GM12891 (cell line): ENCODE results near the gene NFATC4.

Source experiments
- DNase-seq: peaks from one replicate; pipeline ENCODE4 v3.0.0; 2011; ENCODE audit warnings: low spot score; ENCODE audit not compliant: insufficient read length
- FAIRE-seq: peaks from 2 replicates; lab custom pipeline; 2011; peaks lifted over from hg19 to GRCh38; lab: Jason Lieb, UNC
- PAX5 ChIP-seq: IDR thresholded peaks from 2 replicates; pipeline ENCODE4 v1.6.1; 2011; ENCODE audit warnings: low read length, moderate library complexity, mild to moderate bottlenecking; ENCODE audit not compliant: insufficient read depth, severe bottlenecking
- POLR2A ChIP-seq: IDR thresholded peaks from 2 replicates; pipeline ENCODE4 v1.6.1; 2011; ENCODE audit warnings: low read depth, low read length, control low read depth
- POLR2AphosphoS5 ChIP-seq: IDR thresholded peaks from 2 replicates; pipeline ENCODE4 v1.6.1; 2011; ENCODE audit warnings: low read depth, low read length, control low read depth
- POU2F2 ChIP-seq: IDR thresholded peaks from 2 replicates; pipeline ENCODE4 v1.6.1; 2011; ENCODE audit warnings: low read depth, mild to moderate bottlenecking, control low read depth, low read length, moderate library complexity
- SPI1 ChIP-seq: IDR thresholded peaks from 2 replicates; pipeline ENCODE4 v1.6.1; 2011; ENCODE audit warnings: low read depth, low read length, control low read depth
- TAF1 ChIP-seq: IDR thresholded peaks from 2 replicates; pipeline ENCODE4 v1.6.1; 2011; ENCODE audit warnings: low read depth, low read length, control low read depth

Gene NFATC4

DNA sequence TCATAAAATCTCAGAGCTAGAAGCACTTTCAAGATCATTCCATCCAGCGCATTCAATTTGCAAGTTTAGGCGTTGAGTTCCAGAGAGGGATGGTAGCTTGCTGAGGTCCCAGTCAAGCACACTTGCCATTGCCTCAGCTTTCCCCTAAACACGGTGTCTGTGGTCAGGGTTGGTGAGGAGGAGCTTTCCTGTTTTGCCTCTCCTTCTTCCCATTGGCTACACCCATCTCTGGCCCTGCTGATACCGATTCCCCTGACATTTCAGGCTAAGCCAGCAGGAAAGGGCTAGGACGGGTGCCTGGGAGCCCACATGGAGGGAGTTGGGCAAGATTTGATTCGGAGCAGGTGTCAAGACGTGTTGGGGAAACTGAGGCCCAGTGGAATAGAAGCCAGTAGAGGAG, 9.1 kb downstream of the NFATC4 start:
- TF ChIP-seq TAF1 (no peak), PAX5 (no peak)
- DNase-seq: no peak
- FAIRE-seq: no peak

GRCh38 chr14:24377657-24378056, 9.7 kb downstream of the NFATC4 start:
- TF ChIP-seq TAF1 (no peak), POLR2A (no peak), POU2F2 (no peak), SPI1 (no peak), POLR2AphosphoS5 (no peak), PAX5 (no peak)
- FAIRE-seq: peak; percentile 16
- DNase-seq: no peak

DNA sequence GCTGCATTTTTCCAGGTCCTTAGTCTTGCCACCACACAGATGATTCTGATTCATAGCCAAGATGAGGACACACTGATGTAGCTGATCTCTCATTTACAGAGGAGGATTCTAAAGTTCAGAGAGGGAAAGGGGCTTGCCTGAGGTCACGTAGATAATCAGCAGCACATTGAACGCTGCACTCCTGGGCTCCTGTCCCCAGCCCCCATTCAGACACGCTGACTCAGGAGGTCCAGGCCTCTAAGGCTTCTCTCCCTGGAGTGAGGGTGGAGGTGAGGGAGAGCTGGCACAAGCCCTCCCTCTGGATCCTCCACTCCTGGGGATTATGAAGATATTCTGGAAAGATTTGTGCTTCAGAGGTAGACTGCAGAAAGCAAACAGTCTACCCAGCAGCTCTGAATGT, 10.3 kb downstream of the NFATC4 start:
- no peak for DNase-seq
- FAIRE-seq: no peak
- TF ChIP-seq POLR2AphosphoS5 (no peak), PAX5 (no peak), POU2F2 (no peak), POLR2A (no peak), TAF1 (no peak), SPI1 (no peak)

DNA sequence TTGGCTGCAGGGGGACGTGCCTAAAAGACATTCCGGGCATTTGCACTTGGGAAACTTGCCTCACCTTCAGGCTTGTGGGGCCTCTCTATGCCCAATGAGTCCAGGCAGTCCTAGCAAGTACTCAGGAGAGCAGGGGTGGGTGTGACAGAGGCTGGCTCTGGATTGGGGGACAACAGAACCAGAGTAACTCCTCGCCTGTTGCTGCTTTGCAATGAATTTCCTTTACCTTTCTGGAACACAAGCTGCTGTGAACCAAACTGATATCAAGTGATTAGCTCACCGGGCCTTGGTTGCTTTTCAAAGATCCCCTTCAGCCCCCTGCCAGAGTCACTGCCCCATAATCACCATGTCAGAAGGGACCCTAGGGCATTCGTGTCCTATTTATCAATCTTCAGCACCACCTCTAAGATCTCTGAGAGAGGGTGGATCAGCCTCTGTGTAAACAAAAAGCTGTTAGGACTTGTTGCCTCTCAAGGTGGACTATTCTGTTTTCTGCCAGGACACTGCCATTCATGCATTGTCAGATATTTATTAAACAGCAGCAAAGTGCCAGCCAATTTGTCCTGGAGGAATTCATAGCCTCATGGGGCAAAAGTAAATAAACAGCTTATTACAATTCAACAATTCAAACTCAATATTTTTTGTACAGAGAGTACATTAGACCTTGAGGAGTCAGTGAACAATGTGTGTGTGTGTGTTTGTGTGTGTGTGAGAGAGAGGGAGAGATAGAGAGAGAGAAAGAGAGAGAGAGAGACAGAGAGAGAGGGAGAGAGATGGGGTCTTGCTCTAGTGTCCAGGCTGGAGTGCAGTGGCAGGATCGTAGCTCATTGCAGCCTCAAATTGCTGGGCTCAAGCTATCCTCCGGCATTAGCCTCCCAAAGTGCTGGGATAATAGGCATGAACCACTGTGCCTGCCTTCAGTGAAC, 11.3 kb downstream of the NFATC4 start:
- DNase-seq (no peak), FAIRE-seq (no peak)
- TF ChIP-seq POU2F2: no peak
- TF ChIP-seq SPI1: no peak
- no peak for TF ChIP-seq POLR2AphosphoS5
- no peak for TF ChIP-seq TAF1
- TF ChIP-seq POLR2A: no peak
- no peak for TF ChIP-seq PAX5

DNA sequence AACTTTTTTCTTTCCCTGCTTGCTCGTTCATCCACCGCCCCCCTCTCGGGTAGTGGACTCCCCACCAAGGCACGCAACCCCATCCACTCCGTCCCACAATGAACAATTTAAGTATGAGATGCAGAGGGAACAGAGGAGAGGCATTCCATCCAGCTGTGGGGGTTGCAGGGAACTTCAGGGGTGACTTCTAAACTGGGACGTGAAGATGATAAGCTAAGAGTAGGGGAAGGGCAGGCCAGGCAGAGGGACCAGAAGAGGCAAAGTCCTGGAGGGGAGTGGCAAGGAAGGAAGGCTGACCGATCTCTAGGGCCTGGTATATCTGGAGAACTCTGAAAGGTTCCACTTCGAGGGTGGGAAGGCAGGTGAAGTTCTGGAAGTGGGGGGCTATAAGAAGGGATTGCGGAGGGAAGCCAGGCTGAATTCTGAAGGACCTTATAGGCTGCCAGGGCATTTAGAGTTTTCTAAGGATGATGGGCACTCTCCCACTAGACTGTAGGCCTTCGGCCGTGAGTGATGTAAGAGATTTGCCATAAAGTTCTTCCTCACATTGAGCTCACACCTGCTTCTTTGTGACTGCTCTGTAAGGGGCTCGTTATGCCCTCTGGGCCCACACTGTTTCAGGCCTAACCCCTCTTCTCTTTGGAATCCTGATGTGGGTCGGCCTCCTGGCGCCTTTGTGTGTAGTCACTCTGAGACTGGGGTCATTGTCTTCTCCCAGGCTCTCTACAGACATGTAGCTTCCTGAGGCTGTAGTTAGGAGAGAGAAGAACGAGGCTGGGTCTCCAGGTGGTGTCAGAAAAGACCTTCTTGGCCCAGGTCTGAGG, 12.1 kb downstream of the NFATC4 start:
- no peak for DNase-seq
- FAIRE-seq: no peak
- TF ChIP-seq POU2F2 (no peak), POLR2A (no peak), POLR2AphosphoS5 (no peak)

- TF ChIP-seq POLR2AphosphoS5: no peak
- TF ChIP-seq POLR2A: no peak
- no peak for TF ChIP-seq SPI1
- TF ChIP-seq TAF1: no peak
- TF ChIP-seq POU2F2: no peak
- TF ChIP-seq PAX5: no peak
- FAIRE-seq: no peak
- no peak for DNase-seq
These were observed 13.5 kb downstream of the NFATC4 start for GRCh38 chr14:24381363-24382063.

DNA sequence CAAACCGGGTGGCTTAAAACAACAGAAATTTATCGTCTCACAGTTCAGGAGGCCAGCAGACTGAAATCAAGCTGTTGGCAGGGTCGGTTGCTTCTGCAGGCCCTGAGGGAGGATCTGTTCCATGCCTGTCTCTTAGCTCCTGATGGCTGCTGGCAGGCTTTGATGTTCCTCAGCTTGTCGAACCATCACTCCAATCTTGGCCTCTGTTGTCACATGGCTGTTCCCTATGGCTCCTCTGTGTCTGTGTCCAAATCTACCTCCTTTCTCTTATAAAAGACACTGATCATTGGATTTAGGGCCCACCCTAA, 14.0 kb downstream of the NFATC4 start:
- FAIRE-seq (no peak), DNase-seq (no peak)

GRCh38 chr14:24384169-24384568, 16.2 kb downstream of the NFATC4 start:
- TF ChIP-seq TAF1 (no peak), POLR2AphosphoS5 (no peak), POLR2A (no peak), SPI1 (no peak), POU2F2 (no peak), PAX5 (no peak)
- FAIRE-seq (no peak), DNase-seq (no peak)

More for the DNA sequence above, 14.0 kb downstream of the NFATC4 start:
- TF ChIP-seq POLR2A (no peak), POLR2AphosphoS5 (no peak), POU2F2 (no peak)

- TF ChIP-seq POLR2AphosphoS5: no peak
- no peak for TF ChIP-seq POU2F2
- no peak for TF ChIP-seq TAF1
- no peak for TF ChIP-seq POLR2A
- FAIRE-seq (no peak), DNase-seq (no peak)
These were observed 17.5 kb downstream of the NFATC4 start for GRCh38 chr14:24385524-24385923.
